HG03196 (cell line): ENCODE measurements around the gene MED9.
"Not testable (repeated sequence)": the region's sequence is repeated elsewhere in the genome, so short reads cannot be mapped to it uniquely, and the experiment has no call there.

ENCODE experiments used
- ATAC-seq: cut with Tn5 transposase; IDR thresholded peaks from one replicate; pipeline ENCODE4 v1.9.1; 2021; ENCODE audit not compliant: unreplicated experiment

Gene MED9, protein sequence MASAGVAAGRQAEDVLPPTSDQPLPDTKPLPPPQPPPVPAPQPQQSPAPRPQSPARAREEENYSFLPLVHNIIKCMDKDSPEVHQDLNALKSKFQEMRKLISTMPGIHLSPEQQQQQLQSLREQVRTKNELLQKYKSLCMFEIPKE

DNA sequence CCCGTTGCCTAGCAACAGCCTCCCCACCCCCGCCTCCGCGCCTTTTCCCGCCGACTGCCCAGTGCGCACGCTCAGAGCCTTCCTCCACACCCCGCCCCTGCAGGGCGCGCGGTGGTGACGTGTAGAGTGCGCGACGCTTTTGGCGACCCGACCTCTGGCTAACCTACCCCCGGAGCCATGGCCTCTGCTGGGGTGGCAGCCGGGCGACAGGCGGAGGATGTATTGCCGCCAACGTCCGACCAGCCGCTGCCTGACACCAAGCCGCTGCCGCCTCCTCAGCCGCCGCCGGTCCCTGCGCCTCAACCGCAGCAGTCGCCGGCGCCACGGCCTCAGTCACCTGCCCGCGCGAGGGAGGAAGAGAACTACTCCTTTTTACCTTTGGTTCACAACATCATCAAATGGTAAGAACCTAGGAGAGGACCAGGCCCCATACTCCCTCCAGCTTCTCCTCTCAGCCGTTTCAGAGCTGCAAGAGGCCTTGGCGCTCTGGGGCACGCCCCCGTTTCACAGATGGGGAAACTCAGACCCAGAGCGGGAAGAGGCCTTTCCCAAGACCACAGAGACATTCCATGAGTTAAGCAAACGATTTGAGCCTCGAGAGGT is at the start of gene MED9:
Gene MED9 (plus strand): TSS at position 136 of the 603 bp plus-strand sequence. CDS start 42 bp downstream, at position 178.
- peak; percentile 70 for ATAC-seq

- ATAC-seq, result no peak
These were observed 47.6 kb upstream of the MED9 start for GRCh38 chr17:17429222-17429621.

DNA sequence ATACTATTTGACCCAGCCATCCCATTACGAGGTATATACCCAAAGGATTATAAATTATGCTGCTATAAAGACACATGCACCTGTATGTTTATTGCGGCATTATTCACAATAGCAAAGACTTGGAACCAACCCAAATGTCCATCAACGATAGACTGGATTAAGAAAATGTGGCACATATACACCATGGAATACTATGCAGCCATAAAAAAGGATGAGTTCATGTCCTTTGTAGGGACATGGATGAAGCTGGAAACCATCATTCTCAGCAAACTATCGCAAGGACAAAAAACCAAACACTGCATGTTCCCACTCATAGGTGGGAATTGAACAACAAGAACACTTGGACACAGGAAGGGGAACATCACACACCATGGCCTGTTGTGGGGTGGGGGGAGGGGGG is 45.9 kb upstream of the MED9 start:
- not testable (repeated sequence) for ATAC-seq

GRCh38 chr17:17431605-17432004 is 45.2 kb upstream of the MED9 start:
- no peak for ATAC-seq

- ATAC-seq, result no peak
These were observed 43.6 kb upstream of the MED9 start for GRCh38 chr17:17433000-17433703.

DNA sequence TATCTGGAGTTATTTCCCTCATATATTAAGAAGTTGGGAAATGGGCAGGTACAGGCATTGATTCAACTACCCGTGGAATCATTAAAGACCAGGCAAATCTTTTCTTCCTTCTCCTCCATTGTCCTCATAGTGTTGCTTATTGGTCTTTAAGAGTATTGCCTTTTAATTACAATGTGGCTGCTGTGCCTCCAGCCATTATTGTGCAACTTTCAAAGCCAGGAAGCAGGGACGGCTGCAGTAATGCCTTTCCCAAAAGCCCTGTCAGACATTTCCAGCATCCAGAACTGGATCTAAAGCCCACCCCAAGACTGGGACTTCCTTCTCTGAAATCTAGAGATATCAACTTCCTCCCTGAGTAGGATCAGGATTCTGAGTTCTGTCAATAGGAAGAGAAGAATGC is 42.3 kb upstream of the MED9 start:
- ATAC-seq, result no peak

DNA sequence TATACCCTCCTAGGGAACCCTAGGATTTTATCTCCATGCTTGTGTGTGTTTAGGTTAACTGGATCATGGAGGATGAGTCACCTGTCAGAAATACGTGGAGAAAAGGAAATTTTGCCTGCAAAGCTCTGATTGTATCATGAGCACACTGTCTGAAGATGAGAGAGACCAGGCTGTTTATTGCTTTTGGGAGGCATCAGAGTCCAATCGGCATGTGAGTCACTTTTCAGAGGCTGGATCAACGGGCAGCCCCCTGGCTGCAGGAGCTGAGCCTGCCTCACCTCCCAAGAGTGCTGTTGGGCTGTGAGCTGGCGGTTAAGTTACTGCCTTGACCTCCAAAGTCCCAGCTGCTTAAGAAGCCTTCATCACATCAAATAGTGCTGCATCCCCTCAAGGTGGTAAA is 41.5 kb upstream of the MED9 start:
- no peak for ATAC-seq

DNA sequence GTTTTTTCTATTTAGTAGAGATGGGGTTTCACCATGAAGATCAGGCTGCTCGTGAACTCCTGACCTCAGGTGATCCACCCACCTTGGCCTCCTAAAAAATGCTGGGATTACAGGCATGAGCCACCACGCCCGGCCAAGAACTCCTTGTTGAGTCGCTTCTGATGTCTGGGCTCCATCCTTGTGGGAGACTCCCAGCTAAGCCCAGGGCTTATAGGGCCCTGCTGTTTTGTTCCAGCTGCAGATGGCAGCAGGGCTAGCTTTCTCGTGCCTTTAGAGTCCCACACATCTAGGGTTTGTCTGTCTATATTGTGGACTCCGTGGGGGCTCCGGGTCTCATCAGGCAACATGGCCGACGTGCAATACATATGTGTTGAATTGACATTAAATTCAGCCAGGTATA is 39.3 kb upstream of the MED9 start:
- ATAC-seq, result no peak

DNA sequence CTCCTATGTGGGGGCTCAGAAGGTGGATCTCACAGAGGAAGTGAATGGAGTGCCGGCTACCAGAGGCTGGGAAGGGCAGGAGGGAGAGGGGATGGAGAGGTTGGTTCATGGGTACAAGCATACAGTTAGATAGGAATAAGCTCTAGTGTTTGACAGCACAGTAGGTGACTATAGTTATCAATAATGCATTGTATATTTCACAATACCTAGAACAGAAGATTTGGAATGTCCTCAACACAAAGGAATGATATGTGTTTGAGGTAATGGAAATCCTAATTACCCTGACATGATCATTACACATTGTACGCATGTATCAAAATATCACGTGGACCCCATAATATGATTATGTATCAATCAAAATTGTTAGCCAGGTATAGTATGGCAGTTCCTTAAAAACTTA is 38.9 kb upstream of the MED9 start:
- ATAC-seq, result no peak

- ATAC-seq, result no peak
These were observed 36.6 kb upstream of the MED9 start for GRCh38 chr17:17440010-17440843.

DNA sequence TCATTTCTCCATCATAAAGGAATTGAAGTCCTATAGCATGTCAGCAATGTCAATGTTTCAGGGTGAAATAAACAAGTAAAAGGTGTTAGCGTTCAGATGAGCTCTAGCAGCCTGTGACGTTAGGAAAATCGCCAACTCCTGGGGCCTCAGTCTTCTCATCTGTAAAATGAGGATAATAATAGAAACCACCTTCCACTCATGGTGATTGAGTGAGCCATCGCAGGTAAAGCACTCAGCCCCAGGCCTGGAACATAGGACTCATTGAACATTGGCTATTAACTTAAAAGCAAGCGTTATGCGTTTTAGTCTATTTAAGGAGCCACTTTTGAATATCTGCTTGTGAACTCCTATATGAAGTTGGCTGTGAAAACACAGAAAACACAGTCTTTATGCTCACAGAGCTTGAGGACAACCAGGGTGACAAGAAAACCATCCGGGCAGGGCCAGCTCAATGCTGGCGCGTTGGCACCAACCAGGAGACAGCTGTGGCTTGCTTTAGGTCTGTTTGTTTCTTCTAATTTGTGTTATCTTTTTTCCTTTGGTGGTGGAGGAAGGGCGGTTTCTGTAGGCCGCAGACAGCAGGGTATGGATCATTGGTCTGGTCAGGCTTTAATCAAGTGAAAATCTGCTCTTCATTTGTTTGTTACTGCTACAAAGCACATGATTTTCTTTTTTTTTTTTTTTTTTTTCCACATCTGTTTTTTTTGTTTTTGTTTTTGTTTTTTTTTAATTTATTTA is 35.7 kb upstream of the MED9 start:
- no peak for ATAC-seq

- ATAC-seq, result no peak
These were observed 33.6 kb upstream of the MED9 start for GRCh38 chr17:17443173-17443572.

DNA sequence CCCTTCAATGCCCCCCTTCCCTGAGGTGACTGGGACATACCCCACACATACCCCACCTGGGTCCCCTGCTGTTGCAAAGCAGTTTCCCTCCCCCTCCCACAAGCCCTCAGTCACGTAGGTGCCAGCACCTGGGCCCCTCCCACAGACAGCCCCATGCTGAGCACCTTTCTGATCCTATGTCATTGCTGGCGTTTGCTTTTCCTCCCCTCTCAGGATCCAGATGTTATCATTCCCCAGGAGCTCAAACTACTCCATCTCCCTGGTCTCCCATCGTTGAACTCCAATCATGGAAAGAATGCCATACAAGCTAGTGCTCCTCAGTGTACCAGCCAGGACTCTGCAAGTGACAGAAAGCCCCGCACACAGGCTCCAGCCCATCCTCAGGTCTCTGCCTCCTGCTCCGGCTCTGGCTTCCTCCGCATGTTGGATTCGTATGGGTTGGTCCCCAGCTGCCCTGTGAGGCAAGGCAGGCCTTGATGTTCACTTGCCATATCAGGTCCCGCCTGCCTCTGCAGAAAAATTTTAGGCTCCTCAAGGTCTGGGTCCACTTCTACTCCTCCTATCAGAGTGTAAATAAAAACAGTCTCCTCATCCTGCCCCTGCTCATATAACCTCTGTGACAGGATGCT is 31.4 kb upstream of the MED9 start:
- ATAC-seq, result no peak

DNA sequence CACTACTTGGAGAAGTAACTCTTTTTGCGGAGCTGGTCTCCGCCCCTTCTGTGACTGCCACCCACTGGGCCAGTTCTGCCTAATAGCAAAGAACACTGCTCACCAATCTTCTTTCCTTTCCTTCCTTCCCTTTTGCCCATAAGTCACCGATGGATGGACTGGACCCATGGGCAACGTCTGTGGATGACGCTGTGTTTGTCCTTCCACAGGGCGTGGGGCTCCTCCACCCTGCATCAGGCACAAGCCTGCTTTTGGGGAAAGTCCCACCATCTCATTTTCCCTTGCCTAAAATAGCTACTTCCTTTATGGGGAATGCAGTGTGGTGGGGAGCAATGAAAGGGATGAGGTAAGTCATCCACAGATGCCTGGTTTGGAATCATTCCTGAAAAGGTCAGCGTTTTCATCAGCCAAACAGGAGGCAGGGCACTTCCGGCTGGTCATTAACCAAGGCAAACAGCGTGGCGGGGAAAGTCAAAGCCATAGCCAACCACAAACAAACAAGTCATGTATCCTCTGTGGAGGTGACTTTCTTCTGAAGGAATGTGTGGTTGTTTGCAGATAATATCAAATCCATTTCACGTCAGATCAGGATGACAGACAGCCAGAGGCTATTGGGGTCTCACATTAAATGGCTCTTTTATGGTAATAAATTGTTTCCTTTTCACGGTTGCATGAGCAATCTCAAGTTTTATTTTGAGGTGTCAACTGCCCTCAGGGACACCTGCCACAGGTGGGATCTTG is 30.7 kb upstream of the MED9 start:
- ATAC-seq, result no peak

- ATAC-seq, result no peak
These were observed 30.1 kb upstream of the MED9 start for GRCh38 chr17:17446666-17447155.

DNA sequence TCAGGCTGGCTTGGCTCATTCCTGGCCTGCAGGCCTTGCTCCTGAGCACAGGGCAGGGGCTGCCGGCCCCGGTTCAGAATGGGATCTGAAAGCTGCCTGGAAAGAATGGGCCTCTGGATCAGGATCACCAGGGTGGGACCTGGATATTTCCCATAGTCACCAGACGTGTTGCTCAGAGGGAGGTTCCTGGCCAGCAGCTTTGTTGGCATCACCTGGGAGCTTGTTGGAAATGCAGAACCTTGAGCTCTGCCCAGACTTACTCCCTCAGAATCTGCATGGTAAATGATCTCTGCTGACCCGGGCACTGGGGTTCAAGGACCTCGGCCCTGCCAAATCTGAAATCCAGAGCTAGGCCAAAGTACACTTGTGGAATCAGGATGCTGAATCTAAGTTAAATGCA is 29.5 kb upstream of the MED9 start:
- no peak for ATAC-seq

GRCh38 chr17:17448076-17448475 is 28.7 kb upstream of the MED9 start:
- ATAC-seq, result no peak

DNA sequence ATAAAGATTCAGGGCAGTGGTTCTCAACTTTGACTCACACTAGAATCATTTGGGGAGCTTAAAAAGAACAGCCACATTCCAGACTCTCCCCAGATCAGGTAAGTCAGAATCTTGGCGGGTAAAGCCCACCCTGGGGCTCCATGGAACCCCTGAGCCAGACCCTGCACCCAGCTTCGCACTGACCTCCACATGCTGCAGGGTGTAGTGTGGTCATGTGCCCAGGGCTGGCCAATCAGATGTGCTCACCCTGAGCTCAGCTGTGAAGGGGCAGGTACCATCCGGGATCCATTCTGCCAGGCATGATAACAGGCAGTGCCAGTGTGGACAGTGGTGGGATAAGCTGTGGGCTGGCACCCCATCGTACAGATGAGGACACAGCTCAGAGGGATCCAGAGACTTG is 28.1 kb upstream of the MED9 start:
- no peak for ATAC-seq

DNA sequence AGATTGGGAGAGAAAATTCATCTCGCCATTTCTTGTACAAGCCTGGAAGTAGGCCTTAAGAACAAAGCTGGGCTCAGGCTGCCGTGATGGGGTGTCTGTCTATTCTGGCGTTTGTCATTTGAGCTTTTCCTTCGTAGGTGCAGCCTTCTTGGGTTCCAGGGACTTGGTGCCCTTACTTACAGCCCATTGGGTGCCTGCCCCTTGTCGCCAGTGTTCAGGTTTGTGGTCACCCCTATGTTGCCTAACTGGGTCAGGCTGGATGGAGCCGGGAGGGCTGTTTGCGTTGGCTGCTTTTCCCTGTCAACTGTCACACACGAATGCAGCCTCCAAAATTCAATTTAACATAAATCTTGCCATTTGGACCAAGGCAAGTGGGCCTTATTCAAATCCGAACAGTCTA is 23.7 kb upstream of the MED9 start:
- ATAC-seq, result no peak

- no peak for ATAC-seq
These were observed 22.5 kb upstream of the MED9 start for GRCh38 chr17:17454276-17454675.
